MM.1S (cell line): ENCODE results near the gene COL5A1.

Experiments used
- DNase-seq: peaks from one replicate; pipeline ENCODE4 v3.0.0-alpha.2; 2015
- H2AFZ ChIP-seq: fragments of 300-600 bp; sonication (generic); 2 replicates; pipeline ENCODE4 v1.6.0; 2016; ENCODE audit warnings: antibody characterized with exemption, low read length
- H3F3A ChIP-seq: fragments of 300-600 bp; sonication (generic); 2 replicates; pipeline ENCODE4 v1.6.1; 2016; ENCODE audit warnings: mild to moderate bottlenecking, antibody characterized with exemption, low read length, moderate library complexity, mixed read lengths; ENCODE audit not compliant: insufficient read depth
- H3K27ac ChIP-seq: fragments of 300-600 bp; sonication (generic); 2 replicates; pipeline ENCODE4 v1.5.1; 2016; ENCODE audit warnings: mild to moderate bottlenecking, low read length
- H3K27me3 ChIP-seq: fragments of 300-600 bp; sonication (generic); replicated peaks from 2 replicates; pipeline ENCODE4 v1.6.0; 2016; ENCODE audit warnings: low read length; ENCODE audit not compliant: insufficient read depth
- H3K36me3 ChIP-seq: fragments of 300-600 bp; sonication (generic); replicated peaks from 2 replicates; pipeline ENCODE4 v1.6.1; 2016; ENCODE audit warnings: mild to moderate bottlenecking, low read length, mixed read lengths; ENCODE audit not compliant: insufficient read depth
- H3K4me1 ChIP-seq: fragments of 300-600 bp; sonication (generic); 2 replicates; pipeline ENCODE4 v1.6.1; 2016; ENCODE audit warnings: low read length, mixed read lengths
- H3K4me2 ChIP-seq: fragments of 300-600 bp; sonication (generic); 2 replicates; pipeline ENCODE4 v1.6.0; 2016; ENCODE audit warnings: low read depth, low read length
- H3K4me3 ChIP-seq: fragments of 300-600 bp; sonication (generic); 2 replicates; pipeline ENCODE4 v1.5.1; 2016; ENCODE audit warnings: low read length, mixed read lengths
- H3K79me2 ChIP-seq: fragments of 300-600 bp; sonication (generic); 2 replicates; pipeline ENCODE4 v1.6.1; 2016; ENCODE audit warnings: mixed run types, low read length, mixed read lengths
- H3K9ac ChIP-seq: fragments of 300-600 bp; sonication (generic); 2 replicates; pipeline ENCODE4 v1.6.1; 2016; ENCODE audit warnings: low read length, mixed read lengths
- H3K9me2 ChIP-seq: fragments of 300-600 bp; sonication (generic); replicated peaks from 2 replicates; pipeline ENCODE4 v1.6.1; 2016; ENCODE audit warnings: mild to moderate bottlenecking, low read length, mixed read lengths; ENCODE audit not compliant: insufficient read depth
- H3K9me3 ChIP-seq: fragments of 300-600 bp; sonication (generic); replicated peaks from 2 replicates; pipeline ENCODE4 v1.6.1; 2016; ENCODE audit warnings: mild to moderate bottlenecking, low read length, mixed read lengths; ENCODE audit not compliant: insufficient read depth
- H4K20me1 ChIP-seq: fragments of 300-600 bp; sonication (generic); 2 replicates; pipeline ENCODE4 v1.6.1; 2016; ENCODE audit warnings: mild to moderate bottlenecking, low read length, moderate library complexity, mixed read lengths; ENCODE audit not compliant: insufficient read depth
- CTCF ChIP-seq: fragments of 300-600 bp; sonication (generic); IDR thresholded peaks from 2 replicates; pipeline ENCODE4 v1.5.1; 2016; ENCODE audit warnings: antibody characterized with exemption, low read length, mixed read lengths
- EZH2 ChIP-seq: fragments of 300-600 bp; sonication (generic); optimal IDR thresholded peaks from 2 replicates; pipeline ENCODE3; 2017; ENCODE audit warnings: low read depth, mild to moderate bottlenecking, antibody characterized with exemption, low read length, mixed read lengths
- EZH2phosphoT487 ChIP-seq: fragments of 300-600 bp; sonication (generic); IDR thresholded peaks from 2 replicates; pipeline ENCODE4 v1.6.1; 2018; ENCODE audit warnings: antibody characterized with exemption, low read length

COL5A1 gene

GRCh38 chr9:134864821-134865190 lies 223.2 kb downstream of the COL5A1 start:
- no peaks in the 10 kb centered on the region for H3K9me3 ChIP-seq

GRCh38 chr9:134867917-134868750 lies 226.5 kb downstream of the COL5A1 start:
- H3K27me3 ChIP-seq: peaks cover 48% of the 10 kb centered on the region
- H3K9ac ChIP-seq: no peak overlapping the region
- H4K20me1 ChIP-seq: no peaks in the 10 kb centered on the region
- H3K9me3 ChIP-seq: no peaks in the 10 kb centered on the region
- no peak overlapping the region for H3K4me2 ChIP-seq
- TF ChIP-seq CTCF (no peak), EZH2phosphoT487 (no peak), EZH2 (no peak)
- no peaks in the 10 kb centered on the region for H3K4me1 ChIP-seq
- no peak for DNase-seq
- H2AFZ ChIP-seq: no peak overlapping the region
- H3F3A ChIP-seq: no peaks in the 10 kb centered on the region
- H3K9me2 ChIP-seq: no peaks in the 10 kb centered on the region
- no peaks in the 10 kb centered on the region for H3K79me2 ChIP-seq
- no peak overlapping the region for H3K4me3 ChIP-seq
- no peaks in the 10 kb centered on the region for H3K36me3 ChIP-seq
- no peak overlapping the region for H3K27ac ChIP-seq

More at GRCh38 chr9:134864821-134865190, 223.2 kb downstream of the COL5A1 start:
- no peak overlapping the region for H2AFZ ChIP-seq
- H3K36me3 ChIP-seq: no peaks in the 10 kb centered on the region
- no peaks in the 10 kb centered on the region for H3K79me2 ChIP-seq
- H4K20me1 ChIP-seq: no peaks in the 10 kb centered on the region
- H3K4me2 ChIP-seq: no peak overlapping the region
- no peak overlapping the region for H3K4me3 ChIP-seq
- no peaks in the 10 kb centered on the region for H3F3A ChIP-seq
- DNase-seq: no peak
- no peak overlapping the region for H3K27ac ChIP-seq
- H3K9me2 ChIP-seq: no peaks in the 10 kb centered on the region
- TF ChIP-seq EZH2: no peak
- no peak for TF ChIP-seq CTCF
- TF ChIP-seq EZH2phosphoT487: no peak
- no peaks in the 10 kb centered on the region for H3K4me1 ChIP-seq
- no peak overlapping the region for H3K9ac ChIP-seq
- peaks cover 31% of the 10 kb centered on the region; the same call in 1 of the 2 replicates for H3K27me3 ChIP-seq

GRCh38 chr9:134868751-134869553 lies 227.3 kb downstream of the COL5A1 start:
- H4K20me1 ChIP-seq: no peaks in the 10 kb centered on the region
- no peaks in the 10 kb centered on the region for H3K36me3 ChIP-seq
- no peaks in the 10 kb centered on the region for H3K9me3 ChIP-seq
- DNase-seq: no peak
- H3K27me3 ChIP-seq: peaks cover 52% of the 10 kb centered on the region
- no peak overlapping the region for H3K27ac ChIP-seq
- H2AFZ ChIP-seq: no peak overlapping the region
- no peak overlapping the region for H3K9ac ChIP-seq
- H3K4me2 ChIP-seq: no peak overlapping the region
- H3F3A ChIP-seq: no peaks in the 10 kb centered on the region
- no peak for TF ChIP-seq CTCF
- TF ChIP-seq EZH2phosphoT487: no peak
- TF ChIP-seq EZH2: no peak
- H3K4me3 ChIP-seq: no peak overlapping the region
- no peaks in the 10 kb centered on the region for H3K4me1 ChIP-seq
- H3K79me2 ChIP-seq: no peaks in the 10 kb centered on the region
- H3K9me2 ChIP-seq: no peaks in the 10 kb centered on the region
